GM23338 (cell line): ENCODE results near the gene MED13. TPM values are rescaled to one million over a fixed set of nuclear protein-coding genes. Genes with fewer than 3 reads are reported as not detected.

Experiments
- ATAC-seq: fragments of 200-7000 bp; cut with Tn5 transposase; 3 replicates; pipeline ENCODE4 v1.9.1; 2020
- DNase-seq: peaks from one replicate; pipeline ENCODE4 v3.0.0-alpha.2; 2015; ENCODE audit warnings: low spot score
- H2AFZ ChIP-seq: fragments of 200-600 bp; sonication (generic); 2 replicates; pipeline ENCODE4 v1.8.0; 2016; ENCODE audit warnings: antibody characterized with exemption, mild to moderate bottlenecking, moderate library complexity
- H3F3A ChIP-seq: fragments of 200-600 bp; sonication (generic); replicated peaks from 2 replicates; pipeline ENCODE4 v1.8.0; 2017; ENCODE audit warnings: antibody characterized with exemption, mixed run types, low read depth
- H3K27ac ChIP-seq: fragments of 200-600 bp; sonication (generic); 2 replicates; pipeline ENCODE4 v1.6.1; 2016; ENCODE audit warnings: low read depth
- H3K27me3 ChIP-seq: fragments of 200-600 bp; sonication (generic); 2 replicates; pipeline ENCODE4 v1.8.0; 2016; ENCODE audit warnings: mild to moderate bottlenecking, mixed run types, moderate library complexity; ENCODE audit not compliant: insufficient read depth
- H3K36me3 ChIP-seq: fragments of 200-600 bp; sonication (generic); 2 replicates; pipeline ENCODE4 v1.8.0; 2016; ENCODE audit warnings: mild to moderate bottlenecking; ENCODE audit not compliant: insufficient read depth
- H3K4me1 ChIP-seq: fragments of 200-600 bp; sonication (generic); 2 replicates; pipeline ENCODE4 v1.8.0; 2016; ENCODE audit warnings: mild to moderate bottlenecking, moderate library complexity; ENCODE audit not compliant: insufficient read depth
- H3K4me2 ChIP-seq: fragments of 200-600 bp; sonication (generic); 2 replicates; pipeline ENCODE4 v1.7.1; 2017; ENCODE audit warnings: mixed run types
- H3K4me3 ChIP-seq: fragments of 200-600 bp; sonication (generic); 2 replicates; pipeline ENCODE4 v1.6.1; 2016; ENCODE audit warnings: mixed run types
- H3K79me2 ChIP-seq: fragments of 200-600 bp; sonication (generic); replicated peaks from 2 replicates; pipeline ENCODE4 v1.8.0; 2017; ENCODE audit warnings: mild to moderate bottlenecking; ENCODE audit not compliant: insufficient read depth
- H3K9me2 ChIP-seq: fragments of 200-600 bp; sonication (generic); 2 replicates; pipeline ENCODE4 v1.8.0; 2017; ENCODE audit not compliant: insufficient read depth
- H4K20me1 ChIP-seq: fragments of 200-600 bp; sonication (generic); replicated peaks from 2 replicates; pipeline ENCODE4 v1.8.0; 2017; ENCODE audit warnings: mild to moderate bottlenecking; ENCODE audit not compliant: insufficient read depth
- H3K27ac Mint-ChIP-seq: 2 replicates; pipeline ENCODE4 v1.8.0; 2020; ENCODE audit warnings: inconsistent platforms, mild to moderate bottlenecking, moderate library complexity, mixed read lengths
- H3K27me3 Mint-ChIP-seq: 3 replicates; pipeline ENCODE4 v1.8.0; 2022; ENCODE audit warnings: low read depth, mild to moderate bottlenecking, moderate library complexity, mixed read lengths, inconsistent platforms; ENCODE audit not compliant: insufficient read depth, poor library complexity
- H3K36me3 Mint-ChIP-seq: 3 replicates; pipeline ENCODE4 v1.8.0; 2021; ENCODE audit warnings: low read depth, mild to moderate bottlenecking, inconsistent platforms, moderate library complexity, mixed read lengths
- H3K4me1 Mint-ChIP-seq: 3 replicates; pipeline ENCODE4 v1.8.0; 2020; ENCODE audit warnings: mild to moderate bottlenecking, inconsistent platforms, mixed read lengths
- H3K4me3 Mint-ChIP-seq: 3 replicates; pipeline ENCODE4 v1.8.0; 2021; ENCODE audit warnings: moderate library complexity, mild to moderate bottlenecking, inconsistent platforms, mixed read lengths
- H3K9me3 Mint-ChIP-seq: 3 replicates; pipeline ENCODE4 v1.8.0; 2020; ENCODE audit warnings: moderate library complexity, mild to moderate bottlenecking, inconsistent platforms, mixed read lengths
- CREB1 ChIP-seq: fragments of 250-450 bp; sonication (Bioruptor Pico); IDR thresholded peaks from 2 replicates; pipeline ENCODE4 v1.5.0; 2020; ENCODE audit warnings: low read depth, mild to moderate bottlenecking, moderate library complexity
- ETS1 ChIP-seq: IDR thresholded peaks from 2 replicates; pipeline ENCODE4 v1.6.1; 2016; ENCODE audit warnings: antibody characterized with exemption
- EZH2 ChIP-seq: fragments of 200-600 bp; sonication (generic); IDR thresholded peaks from one replicate; pipeline ENCODE4 v1.8.0; 2017; ENCODE audit warnings: antibody characterized with exemption, mild to moderate bottlenecking, low read depth; ENCODE audit not compliant: unreplicated experiment
- EZH2phosphoT487 ChIP-seq: fragments of 200-600 bp; sonication (generic); IDR thresholded peaks from one replicate; pipeline ENCODE4 v1.8.1; 2018; ENCODE audit warnings: antibody characterized with exemption; ENCODE audit not compliant: unreplicated experiment
- NANOG ChIP-seq: IDR thresholded peaks from 2 replicates; pipeline ENCODE4 v1.6.1; 2016; ENCODE audit warnings: antibody characterized with exemption, borderline replicate concordance
- POLR2AphosphoS5 ChIP-seq: IDR thresholded peaks from 2 replicates; pipeline ENCODE4 v1.6.1; 2016; ENCODE audit warnings: antibody characterized with exemption, low read depth
- STAT1 ChIP-seq: IDR thresholded peaks from one replicate; pipeline ENCODE4 v1.6.1; 2016; ENCODE audit warnings: antibody characterized with exemption; ENCODE audit not compliant: unreplicated experiment
- ZNF114 ChIP-seq: fragments of 250-450 bp; sonication (Bioruptor Pico); IDR thresholded peaks from 2 replicates; pipeline ENCODE4 v1.5.0; 2020; ENCODE audit warnings: mild to moderate bottlenecking, moderate library complexity
- ZNF462 ChIP-seq: fragments of 250-450 bp; sonication (Bioruptor Pico); IDR thresholded peaks from 2 replicates; pipeline ENCODE4 v1.5.0; 2020; ENCODE audit warnings: mild to moderate bottlenecking, moderate library complexity
- polyA plus RNA-seq: library from polyadenylated mRNA; unstranded; fragments of >200 nt; fragmentation: Nextera tagmentation; extraction: Ambion mirVana; gene quantifications from 2 replicates; pipeline ENCODE4 v1.2.1, GENCODE V29; 2016
- total RNA-seq: library from RNA; depleted of rRNA; stranded (reverse); fragments of >200 nt; shearing (Covaris generic); gene quantifications from 2 replicates; pipeline ENCODE4 v1.2.3, GENCODE V29; 2014

MED13 gene
- total and polyA plus RNA-seq, 2 experiments from 2014 or later: 13.0 to 45.8 TPM

GRCh38 chr17:62105861-62106260 lies 40.8 kb upstream of the MED13 start:
- Mint-ChIP-seq H3K9me3 (no peaks in the 10 kb centered on the region), H3K4me3 (no peak overlapping the region), H3K27ac (no peak overlapping the region), H3K4me1 (peaks cover 9% of the 10 kb centered on the region; the same call in 2 of the 3 replicates), H3K36me3 (no peaks in the 10 kb centered on the region), H3K27me3 (peaks cover 5% of the 10 kb centered on the region)
- Histone ChIP-seq H3K36me3 (no peaks in the 10 kb centered on the region), H3K27me3 (no peaks in the 10 kb centered on the region), H4K20me1 (no peaks in the 10 kb centered on the region), H3K4me3 (no peak overlapping the region), H3F3A (no peaks in the 10 kb centered on the region), H3K9me2 (no peaks in the 10 kb centered on the region), H2AFZ (peak overlapping the region; percentile 84; the same call in 1 of the 2 replicates), H3K4me1 (no peaks in the 10 kb centered on the region; the same call in 1 of the 2 replicates), H3K79me2 (no peaks in the 10 kb centered on the region), H3K27ac (no peak overlapping the region), H3K4me2 (no peak overlapping the region)
- DNase-seq: no peak
- TF ChIP-seq ZNF114 (CRISPR knock-in tag): no peak
- TF ChIP-seq NANOG: no peak
- no peak for TF ChIP-seq STAT1
- no peak for TF ChIP-seq CREB1 (CRISPR knock-in tag)
- TF ChIP-seq POLR2AphosphoS5: no peak
- no peak for TF ChIP-seq ETS1
- TF ChIP-seq ZNF462 (CRISPR knock-in tag): no peak
- TF ChIP-seq EZH2: no peak
- TF ChIP-seq EZH2phosphoT487: no peak
- ATAC-seq: no peak
